ENCODE data around the gene KIAA1671. TPM values are rescaled to one million over a fixed set of nuclear protein-coding genes. Genes with fewer than 3 reads are reported as not detected.

KIAA1671 gene
- total and polyA plus RNA-seq, 2 donors (not counting 1 experiment from before 2014, with no cell fraction given) = 0.01 to 0.02 TPM

DNA sequence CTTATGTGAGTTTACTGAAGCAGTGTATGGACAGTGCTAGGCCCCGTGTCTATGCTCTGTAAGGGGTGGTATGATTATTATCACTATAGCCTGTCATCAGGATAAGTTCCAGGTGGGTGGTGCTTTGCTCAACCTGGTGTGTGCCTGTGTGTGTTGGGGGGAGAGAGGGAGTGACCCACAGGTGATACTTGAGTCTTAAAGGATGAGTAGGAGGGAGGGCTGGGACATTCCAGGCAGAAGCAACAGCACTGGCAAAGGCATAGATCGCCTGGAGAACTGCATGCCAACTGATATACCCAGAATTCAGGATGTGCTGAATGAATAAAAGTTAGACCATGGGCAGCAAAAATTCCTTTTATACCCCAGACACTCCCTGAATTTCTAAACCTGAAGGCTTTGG, 4.5 kb downstream of the KIAA1671 start:
- CTCF ChIA-PET = no interaction called here
- H3K9ac ChIP-seq (ENCODE audit: low read length) = no peak overlapping the region

DNA sequence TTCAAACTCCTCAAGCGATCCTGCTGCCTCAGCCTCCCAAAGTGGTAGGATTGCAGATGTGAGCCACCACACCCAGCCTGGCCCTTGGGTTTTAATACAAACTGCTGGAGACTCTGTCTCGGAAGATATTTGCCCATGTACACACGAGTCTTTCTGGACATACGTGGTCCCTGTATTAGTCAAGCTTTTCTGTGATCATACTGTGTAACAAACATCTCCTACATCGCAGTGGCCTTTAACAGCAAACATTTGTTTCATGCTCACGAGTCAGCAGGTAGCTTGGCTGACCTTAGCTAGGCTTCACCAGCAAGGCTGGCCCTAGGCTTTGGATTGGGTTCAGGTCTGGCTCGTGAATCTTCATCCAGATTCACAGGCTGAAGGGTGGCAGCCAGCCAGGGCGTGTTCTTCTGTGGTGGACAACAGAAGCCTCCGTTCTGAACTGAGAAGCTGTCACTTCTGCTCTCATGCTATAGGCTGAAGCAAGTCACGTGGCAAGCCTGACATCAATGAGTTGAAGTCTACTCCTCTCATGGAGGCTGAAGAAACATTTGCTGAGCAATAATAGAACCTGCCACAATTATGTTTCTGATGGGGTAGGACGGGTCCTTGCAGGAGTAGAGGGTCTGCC, 8.8 kb downstream of the KIAA1671 start:
- ATAC-seq (ENCODE audit: low read depth) (no peak), DNase-seq (no peak)
- no peaks in the 10 kb centered on the region for H3K9me3 Mint-ChIP-seq (ENCODE audit: insufficient read depth)
- Histone ChIP-seq H3K4me3 (ENCODE audit: control extremely low read depth in 1 of 5, extremely low read depth in 1 of 5, insufficient read depth in 1 of 5, low read depth in 2 of 5, low read length in 4 of 5) (no peak overlapping the region), H3K4me2 (replicated peaks; ENCODE audit: low read depth, low read length, poor library complexity, severe bottlenecking) (no peak overlapping the region), H3K27me3 (replicated peaks in 1 of 4; ENCODE audit: control extremely low read depth in 1 of 4, control insufficient read depth in 3 of 4, insufficient read depth in 4 of 4, low read length in 3 of 4) (peaks cover 0 to 6% (median 0%) of the 10 kb centered on the region in 4 experiments), H3K9me3 (ENCODE audit: control extremely low read depth in 1 of 3, control insufficient read depth in 2 of 3, insufficient read depth in 1 of 3, low read length in 2 of 3) (peaks cover 0 to 3% (median 0%) of the 10 kb centered on the region in 3 donors), H3K9ac (ENCODE audit: low read length) (no peak overlapping the region), H3K27ac (ENCODE audit: low read length in 2 of 2) (no peak overlapping the region), H2AFZ (ENCODE audit: insufficient read depth, low read depth, low read length, poor library complexity, severe bottlenecking) (no peak overlapping the region), H3K79me2 (ENCODE audit: control insufficient read depth, insufficient read depth, low read length) (no peaks in the 10 kb centered on the region), H3K4me1 (ENCODE audit: control insufficient read depth in 2 of 2, insufficient read depth in 2 of 2, low read length in 2 of 2) (no peaks in the 10 kb centered on the region), H3K36me3 (replicated peaks in 1 of 2; ENCODE audit: control extremely low read depth in 1 of 2, control insufficient read depth in 1 of 2, extremely low read depth in 1 of 2, insufficient read depth in 2 of 2, low read length in 1 of 2) (no peaks in the 10 kb centered on the region), H4K20me1 (ENCODE audit: control insufficient read depth, insufficient read depth, low read length, poor library complexity, severe bottlenecking) (no peaks in the 10 kb centered on the region)
- 88% methylated on average over 11 of the region's 11 CpGs for WGBS (ENCODE audit: insufficient coverage)
- H3K27ac Mint-ChIP-seq = no peak overlapping the region
- peaks cover 10% of the 10 kb centered on the region for H3K27me3 Mint-ChIP-seq
- no peak overlapping the region for H3K4me3 Mint-ChIP-seq
- CTCF ChIA-PET = no interaction called here
- POLR2A ChIA-PET = interaction anchor here (0.6 kb wide), 1 partner anchor 22 kb away, joined by 11 read pairs; no protein-coding TSS in a partner anchor
- intact Hi-C loops (cut with micrococcal nuclease) = no loop called here
- no peaks in the 10 kb centered on the region for H3K4me1 Mint-ChIP-seq
- TF ChIP-seq EZH2 (IDR thresholded peaks at IDR 0.05; ENCODE audit: borderline replicate concordance, insufficient read depth, low read depth, low read length, poor library complexity, severe bottlenecking) = no peak
- TF ChIP-seq, protein P1, sequence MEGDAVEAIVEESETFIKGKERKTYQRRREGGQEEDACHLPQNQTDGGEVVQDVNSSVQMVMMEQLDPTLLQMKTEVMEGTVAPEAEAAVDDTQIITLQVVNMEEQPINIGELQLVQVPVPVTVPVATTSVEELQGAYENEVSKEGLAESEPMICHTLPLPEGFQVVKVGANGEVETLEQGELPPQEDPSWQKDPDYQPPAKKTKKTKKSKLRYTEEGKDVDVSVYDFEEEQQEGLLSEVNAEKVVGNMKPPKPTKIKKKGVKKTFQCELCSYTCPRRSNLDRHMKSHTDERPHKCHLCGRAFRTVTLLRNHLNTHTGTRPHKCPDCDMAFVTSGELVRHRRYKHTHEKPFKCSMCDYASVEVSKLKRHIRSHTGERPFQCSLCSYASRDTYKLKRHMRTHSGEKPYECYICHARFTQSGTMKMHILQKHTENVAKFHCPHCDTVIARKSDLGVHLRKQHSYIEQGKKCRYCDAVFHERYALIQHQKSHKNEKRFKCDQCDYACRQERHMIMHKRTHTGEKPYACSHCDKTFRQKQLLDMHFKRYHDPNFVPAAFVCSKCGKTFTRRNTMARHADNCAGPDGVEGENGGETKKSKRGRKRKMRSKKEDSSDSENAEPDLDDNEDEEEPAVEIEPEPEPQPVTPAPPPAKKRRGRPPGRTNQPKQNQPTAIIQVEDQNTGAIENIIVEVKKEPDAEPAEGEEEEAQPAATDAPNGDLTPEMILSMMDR (IDR thresholded peaks at IDR 0.05) = no peak

More for the DNA sequence above, 4.5 kb downstream of the KIAA1671 start:
- H3K4me3 ChIP-seq (ENCODE audit: control extremely low read depth in 1 of 5, extremely low read depth in 1 of 5, insufficient read depth in 1 of 5, low read depth in 2 of 5, low read length in 4 of 5) = no peak overlapping the region
- TF ChIP-seq EZH2 (IDR thresholded peaks at IDR 0.05; ENCODE audit: borderline replicate concordance, insufficient read depth, low read depth, low read length, poor library complexity, severe bottlenecking) = no peak
- TF ChIP-seq, protein P1 (IDR thresholded peaks at IDR 0.05) = no peak
- H3K36me3 ChIP-seq (replicated peaks in 1 of 2; ENCODE audit: control extremely low read depth in 1 of 2, control insufficient read depth in 1 of 2, extremely low read depth in 1 of 2, insufficient read depth in 2 of 2, low read length in 1 of 2) = no peaks in the 10 kb centered on the region
- H3K4me3 Mint-ChIP-seq = no peak overlapping the region
- no peaks in the 10 kb centered on the region for H4K20me1 ChIP-seq (ENCODE audit: control insufficient read depth, insufficient read depth, low read length, poor library complexity, severe bottlenecking)
- peaks cover 35% of the 10 kb centered on the region for H3K27me3 Mint-ChIP-seq
- H3K27ac Mint-ChIP-seq = no peak overlapping the region
- peaks cover 0 to 17% (median 0%) of the 10 kb centered on the region in 3 donors for H3K9me3 ChIP-seq (ENCODE audit: control extremely low read depth in 1 of 3, control insufficient read depth in 2 of 3, insufficient read depth in 1 of 3, low read length in 2 of 3)
- no peaks in the 10 kb centered on the region for H3K9me3 Mint-ChIP-seq (ENCODE audit: insufficient read depth)
- no peak overlapping the region for H3K4me2 ChIP-seq (replicated peaks; ENCODE audit: low read depth, low read length, poor library complexity, severe bottlenecking)
- WGBS (ENCODE audit: insufficient coverage) = 58% methylated on average over 1 of the region's 2 CpGs
- H3K4me1 ChIP-seq (ENCODE audit: control insufficient read depth in 2 of 2, insufficient read depth in 2 of 2, low read length in 2 of 2) = peaks cover 9 to 11% of the 10 kb centered on the region in 2 donors
- POLR2A ChIA-PET = no interaction called here
- ATAC-seq (ENCODE audit: low read depth) (no peak), DNase-seq (no peak)
- H3K79me2 ChIP-seq (ENCODE audit: control insufficient read depth, insufficient read depth, low read length) = no peaks in the 10 kb centered on the region
- peaks cover 10% of the 10 kb centered on the region for H3K4me1 Mint-ChIP-seq
- intact Hi-C loops (cut with micrococcal nuclease) = no loop called here
- peaks cover 0 to 30% (median 6%) of the 10 kb centered on the region in 4 experiments for H3K27me3 ChIP-seq (replicated peaks in 1 of 4; ENCODE audit: control extremely low read depth in 1 of 4, control insufficient read depth in 3 of 4, insufficient read depth in 4 of 4, low read length in 3 of 4)
- no peak overlapping the region for H3K27ac ChIP-seq (ENCODE audit: low read length in 2 of 2)
- no peak overlapping the region for H2AFZ ChIP-seq (ENCODE audit: insufficient read depth, low read depth, low read length, poor library complexity, severe bottlenecking)
